Measurements from ENCODE around the gene LEFTY1.

DNA sequence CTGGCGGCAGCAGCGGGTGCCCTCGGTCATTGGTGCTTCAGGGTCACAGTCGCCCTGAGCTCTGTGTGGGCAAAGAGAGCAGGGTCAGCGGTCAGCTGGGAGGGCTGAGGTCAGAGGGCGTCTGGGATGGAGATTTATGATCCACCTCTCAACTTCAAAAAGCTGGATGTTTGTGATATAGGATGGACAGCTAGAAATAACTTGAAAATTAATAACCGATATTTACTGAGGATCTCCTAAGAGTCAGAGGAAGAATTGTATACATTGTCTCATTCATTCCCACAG is 2.0 kb downstream of the LEFTY1 start:
- TF ChIP-seq POLR2AphosphoS5 (IDR thresholded peaks at IDR 0.05), result no peak
- TF ChIP-seq, protein P1, sequence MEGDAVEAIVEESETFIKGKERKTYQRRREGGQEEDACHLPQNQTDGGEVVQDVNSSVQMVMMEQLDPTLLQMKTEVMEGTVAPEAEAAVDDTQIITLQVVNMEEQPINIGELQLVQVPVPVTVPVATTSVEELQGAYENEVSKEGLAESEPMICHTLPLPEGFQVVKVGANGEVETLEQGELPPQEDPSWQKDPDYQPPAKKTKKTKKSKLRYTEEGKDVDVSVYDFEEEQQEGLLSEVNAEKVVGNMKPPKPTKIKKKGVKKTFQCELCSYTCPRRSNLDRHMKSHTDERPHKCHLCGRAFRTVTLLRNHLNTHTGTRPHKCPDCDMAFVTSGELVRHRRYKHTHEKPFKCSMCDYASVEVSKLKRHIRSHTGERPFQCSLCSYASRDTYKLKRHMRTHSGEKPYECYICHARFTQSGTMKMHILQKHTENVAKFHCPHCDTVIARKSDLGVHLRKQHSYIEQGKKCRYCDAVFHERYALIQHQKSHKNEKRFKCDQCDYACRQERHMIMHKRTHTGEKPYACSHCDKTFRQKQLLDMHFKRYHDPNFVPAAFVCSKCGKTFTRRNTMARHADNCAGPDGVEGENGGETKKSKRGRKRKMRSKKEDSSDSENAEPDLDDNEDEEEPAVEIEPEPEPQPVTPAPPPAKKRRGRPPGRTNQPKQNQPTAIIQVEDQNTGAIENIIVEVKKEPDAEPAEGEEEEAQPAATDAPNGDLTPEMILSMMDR (IDR thresholded peaks at IDR 0.05), result no peak
- no peak for TF ChIP-seq POLR2A (IDR thresholded peaks at IDR 0.05)
